ENCODE measurements around the gene RBP2. TPM values are rescaled to one million over a fixed set of nuclear protein-coding genes. Genes with fewer than 3 reads are reported as not detected.

RBP2 gene
- total and polyA plus RNA-seq, 2 of the 8 experiments (the other 6 are each of a cell fraction or from before 2014, with no cell fraction given) = not detected

- TF ChIP-seq CHD7 (IDR thresholded peaks at IDR 0.05; ENCODE audit: insufficient replicate concordance, low read length) (no peak), GABPA (IDR thresholded peaks at IDR 0.05; ENCODE audit: borderline replicate concordance, insufficient read depth, low read length) (no peak), SP4 (IDR thresholded peaks at IDR 0.05; ENCODE audit: low read length) (no peak), BCL11A (IDR thresholded peaks at IDR 0.05; ENCODE audit: low read depth in 2 of 2, low read length in 2 of 2) (no peak), CTCF (IDR thresholded peaks at IDR 0.05; ENCODE audit: control extremely low read depth in 1 of 3, insufficient read depth in 1 of 3, low read depth in 1 of 3, low read length in 3 of 3) (no peak), EP300 (IDR thresholded peaks at IDR 0.05; ENCODE audit: borderline replicate concordance in 1 of 2, low read depth in 2 of 2, low read length in 2 of 2) (no peak)
Observed at GRCh38 chr3:139440639-139441556, 35.4 kb downstream of the RBP2 start (continued).
